Keratinocyte (primary cell): ENCODE data around the gene LRP3. TPM values are rescaled to one million over a fixed set of nuclear protein-coding genes. Genes with fewer than 3 reads are reported as not detected.

Experiments used
- DNase-seq: peaks from one replicate; pipeline ENCODE4 v3.0.0-alpha.2; 2011; ENCODE audit warnings: low read depth, missing footprints, low spot score
- FAIRE-seq: peaks from 2 replicates; lab custom pipeline; 2011; peaks lifted over from hg19 to GRCh38; lab: Jason Lieb, UNC
- H2AFZ ChIP-seq: 2 replicates; pipeline ENCODE4 v1.6.0; 2012; ENCODE audit warnings: low read length, control low read depth, inconsistent platforms; ENCODE audit not compliant: control insufficient read depth
- H3K27ac ChIP-seq: 2 replicates; pipeline ENCODE4 v1.5.1; 2011; ENCODE audit warnings: low read length; ENCODE audit not compliant: control insufficient read depth, insufficient read depth
- H3K27me3 ChIP-seq: 3 replicates; pipeline ENCODE4 v1.6.0; 2011; ENCODE audit warnings: low read length; ENCODE audit not compliant: control insufficient read depth, insufficient read depth; ENCODE audit errors: extremely low read depth
- H3K36me3 ChIP-seq, 2 experiments: 2 replicates in 1 of 2; 3 replicates in 1 of 2; pipeline ENCODE4 v1.5.1; 2011; ENCODE audit warnings: low read length in 2 of 2, mild to moderate bottlenecking in 1 of 2; ENCODE audit not compliant: control insufficient read depth in 2 of 2, insufficient read depth in 2 of 2; ENCODE audit errors: extremely low read depth in 1 of 2
- H3K4me1 ChIP-seq: 3 replicates; pipeline ENCODE4 v1.5.1; 2011; ENCODE audit warnings: low read length; ENCODE audit not compliant: control insufficient read depth, insufficient read depth; ENCODE audit errors: extremely low read depth
- H3K4me2 ChIP-seq: 3 replicates; pipeline ENCODE4 v1.6.0; 2011; ENCODE audit warnings: low read depth, low read length; ENCODE audit not compliant: control insufficient read depth, insufficient read depth; ENCODE audit errors: extremely low read depth
- H3K4me3 ChIP-seq, 3 experiments: fragments of 200-600 bp in 1 of 3; sonication (generic) in 1 of 3; 2 replicates in 2 of 3; 3 replicates in 1 of 3; pipeline ENCODE4 v1.5.1; 2011 to 2016; ENCODE audit warnings: low read length in 3 of 3, mild to moderate bottlenecking in 3 of 3, control low read depth in 2 of 3, inconsistent platforms in 1 of 3, low read depth in 1 of 3, mixed read lengths in 1 of 3, mixed run types in 1 of 3, moderate library complexity in 1 of 3; ENCODE audit not compliant: control insufficient read depth in 2 of 3, insufficient read depth in 2 of 3; ENCODE audit errors: extremely low read depth in 1 of 3
- H3K79me2 ChIP-seq: 2 replicates; pipeline ENCODE4 v1.6.0; 2012; ENCODE audit warnings: low read length; ENCODE audit not compliant: control insufficient read depth, insufficient read depth
- H3K9ac ChIP-seq: 3 replicates; pipeline ENCODE4 v1.6.0; 2011; ENCODE audit warnings: low read length; ENCODE audit not compliant: control insufficient read depth, insufficient read depth; ENCODE audit errors: extremely low read depth
- H3K9me1 ChIP-seq: 3 replicates; pipeline ENCODE4 v1.6.0; 2011; ENCODE audit warnings: low read length; ENCODE audit not compliant: control insufficient read depth, insufficient read depth; ENCODE audit errors: extremely low read depth
- H3K9me3 ChIP-seq: 2 replicates; pipeline ENCODE4 v1.5.1; 2012; ENCODE audit warnings: low read depth, low read length; ENCODE audit not compliant: control insufficient read depth
- H4K20me1 ChIP-seq: 3 replicates; pipeline ENCODE4 v1.6.0; 2011; ENCODE audit warnings: low read length; ENCODE audit not compliant: control insufficient read depth, insufficient read depth; ENCODE audit errors: extremely low read depth
- EZH2 ChIP-seq: IDR thresholded peaks from one replicate; pipeline ENCODE4 v1.6.1; 2012; ENCODE audit warnings: inconsistent platforms, mild to moderate bottlenecking, low read length, moderate library complexity
- dilution Hi-C: fragments of 300-500 bp; cut with MboI; formaldehyde crosslinking; loops from one replicate; pipeline ENCODE4 v1.7.0; 2020; ENCODE audit warnings: low sequenced_read_pairs; ENCODE audit not compliant: extremely low pct_ligation_motif_present
- polyA plus RNA-seq, 5 experiments: library from polyadenylated mRNA; depleted of rRNA in 3 of 5; stranded (reverse) in 3 of 5; stranded (forward) in 1 of 5; unstranded in 1 of 5; fragments of >200 nt; gene quantifications; 1 replicate in 1 of 5; 2 replicates in 3 of 5; 3 replicates in 1 of 5; pipeline versions ENCODE4 v1.2.1 to v1.2.3, GENCODE V29; 2011 to 2012; ENCODE audit warnings: missing spikeins in 2 of 5, low read depth in 1 of 5, low replicate concordance in 1 of 5
- TF ChIP-seq, protein P1 (sequence below), 3 experiments: IDR thresholded peaks in 1 of 3; conservative IDR thresholded peaks in 1 of 3; optimal IDR thresholded peaks in 1 of 3; 2 replicates in 2 of 3; 3 replicates in 1 of 3; pipeline versions ENCODE3 to v1.5.1; 2011; ENCODE audit warnings: low read length in 3 of 3, mild to moderate bottlenecking in 3 of 3, moderate library complexity in 2 of 3, control low read depth in 1 of 3, inconsistent platforms in 1 of 3; ENCODE audit not compliant: insufficient read depth in 2 of 3; ENCODE audit errors: extremely low read depth in 1 of 3

Gene LRP3
- polyA plus RNA-seq, 1 donor (not counting 4 experiments of a cell fraction or from before 2014, with no cell fraction given), result 5.0 TPM

- H3K4me3 ChIP-seq, result no peak overlapping the region
- no peak overlapping the region for H3K27ac ChIP-seq
- no peak overlapping the region for H2AFZ ChIP-seq
- no peaks in the 10 kb centered on the region for H3K9me1 ChIP-seq
- no peak for TF ChIP-seq EZH2
- TF ChIP-seq, protein P1, sequence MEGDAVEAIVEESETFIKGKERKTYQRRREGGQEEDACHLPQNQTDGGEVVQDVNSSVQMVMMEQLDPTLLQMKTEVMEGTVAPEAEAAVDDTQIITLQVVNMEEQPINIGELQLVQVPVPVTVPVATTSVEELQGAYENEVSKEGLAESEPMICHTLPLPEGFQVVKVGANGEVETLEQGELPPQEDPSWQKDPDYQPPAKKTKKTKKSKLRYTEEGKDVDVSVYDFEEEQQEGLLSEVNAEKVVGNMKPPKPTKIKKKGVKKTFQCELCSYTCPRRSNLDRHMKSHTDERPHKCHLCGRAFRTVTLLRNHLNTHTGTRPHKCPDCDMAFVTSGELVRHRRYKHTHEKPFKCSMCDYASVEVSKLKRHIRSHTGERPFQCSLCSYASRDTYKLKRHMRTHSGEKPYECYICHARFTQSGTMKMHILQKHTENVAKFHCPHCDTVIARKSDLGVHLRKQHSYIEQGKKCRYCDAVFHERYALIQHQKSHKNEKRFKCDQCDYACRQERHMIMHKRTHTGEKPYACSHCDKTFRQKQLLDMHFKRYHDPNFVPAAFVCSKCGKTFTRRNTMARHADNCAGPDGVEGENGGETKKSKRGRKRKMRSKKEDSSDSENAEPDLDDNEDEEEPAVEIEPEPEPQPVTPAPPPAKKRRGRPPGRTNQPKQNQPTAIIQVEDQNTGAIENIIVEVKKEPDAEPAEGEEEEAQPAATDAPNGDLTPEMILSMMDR (optimal IDR thresholded peaks at IDR 0.05 in 1 of 3, IDR thresholded peaks at IDR 0.05 in 1 of 3, conservative IDR thresholded peaks at IDR 0.05 in 1 of 3; ENCODE audit: extremely low read depth in 1 of 3, insufficient read depth in 2 of 3, low read length in 3 of 3), result no peak
- no peaks in the 10 kb centered on the region for H3K4me1 ChIP-seq
- H3K9ac ChIP-seq, result no peak overlapping the region
- H3K27me3 ChIP-seq, result no peaks in the 10 kb centered on the region
- FAIRE-seq (no peak), DNase-seq (no peak)
- H3K9me3 ChIP-seq, result no peaks in the 10 kb centered on the region
- no peaks in the 10 kb centered on the region for H3K79me2 ChIP-seq
- H3K4me2 ChIP-seq, result no peak overlapping the region
- dilution Hi-C loops, result no loop called here
- no peaks in the 10 kb centered on the region for H3K36me3 ChIP-seq
- H4K20me1 ChIP-seq, result no peaks in the 10 kb centered on the region
Measured at GRCh38 chr19:33210266-33210940, 16.3 kb downstream of the LRP3 start.

DNA sequence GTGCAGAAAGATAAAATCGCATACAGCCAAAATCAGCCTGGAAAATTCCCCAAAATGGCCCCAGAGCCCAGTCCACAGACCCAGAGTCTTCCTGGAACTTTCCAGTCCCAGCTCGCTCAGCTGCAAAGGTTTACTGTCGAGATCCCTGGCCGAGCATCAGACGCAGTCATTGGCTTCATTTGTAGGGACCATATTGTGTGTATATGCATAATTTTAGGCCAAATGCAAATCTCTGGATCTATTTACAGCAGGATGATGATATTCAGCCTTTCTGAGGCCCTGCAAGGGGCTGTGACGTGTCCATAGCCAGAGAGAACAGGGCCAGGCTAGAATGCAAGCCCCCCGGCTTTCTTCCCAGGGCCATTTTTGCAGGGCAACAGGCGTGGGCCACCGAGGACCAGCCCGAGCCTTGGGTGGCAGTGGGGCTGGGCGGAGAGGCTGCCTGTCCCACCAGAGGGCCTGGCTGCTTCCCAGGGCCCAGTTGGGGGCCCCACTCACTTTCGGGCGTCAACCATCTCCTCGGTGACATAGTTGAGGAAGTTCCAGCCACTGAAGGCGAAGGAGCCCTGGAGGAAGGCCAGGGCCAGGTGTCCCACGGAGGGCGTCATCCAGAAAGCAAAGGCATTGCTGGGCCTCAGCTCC lies 17.8 kb downstream of the LRP3 start:
- no peaks in the 10 kb centered on the region for H3K9me1 ChIP-seq
- H3K9me3 ChIP-seq, result no peaks in the 10 kb centered on the region
- no peaks in the 10 kb centered on the region for H3K36me3 ChIP-seq
- FAIRE-seq, result no peak
- no peaks in the 10 kb centered on the region for H3K4me1 ChIP-seq
- H4K20me1 ChIP-seq, result no peaks in the 10 kb centered on the region
- dilution Hi-C loops, result no loop called here
- DNase-seq, result no peak
- no peaks in the 10 kb centered on the region for H3K79me2 ChIP-seq
- H3K4me3 ChIP-seq, result no peak overlapping the region
- no peaks in the 10 kb centered on the region for H3K27me3 ChIP-seq
- no peak overlapping the region for H3K4me2 ChIP-seq
- no peak overlapping the region for H3K9ac ChIP-seq
- no peak overlapping the region for H2AFZ ChIP-seq
- TF ChIP-seq, protein P1 (optimal IDR thresholded peaks at IDR 0.05 in 1 of 3, IDR thresholded peaks at IDR 0.05 in 1 of 3, conservative IDR thresholded peaks at IDR 0.05 in 1 of 3; ENCODE audit: extremely low read depth in 1 of 3, insufficient read depth in 2 of 3, low read length in 3 of 3), result no peak
- no peak for TF ChIP-seq EZH2
- no peak overlapping the region for H3K27ac ChIP-seq
